Measurements from ENCODE around the gene PLEKHA4. TPM values are rescaled to one million over a fixed set of nuclear protein-coding genes. Genes with fewer than 3 reads are reported as not detected.

Gene PLEKHA4
- total and polyA plus RNA-seq, 9 of the 15 experiments (the other 6 are each of a cell fraction or from before 2014, with no cell fraction given), result 0.07 to 30.8 (median 11.4) TPM

DNA sequence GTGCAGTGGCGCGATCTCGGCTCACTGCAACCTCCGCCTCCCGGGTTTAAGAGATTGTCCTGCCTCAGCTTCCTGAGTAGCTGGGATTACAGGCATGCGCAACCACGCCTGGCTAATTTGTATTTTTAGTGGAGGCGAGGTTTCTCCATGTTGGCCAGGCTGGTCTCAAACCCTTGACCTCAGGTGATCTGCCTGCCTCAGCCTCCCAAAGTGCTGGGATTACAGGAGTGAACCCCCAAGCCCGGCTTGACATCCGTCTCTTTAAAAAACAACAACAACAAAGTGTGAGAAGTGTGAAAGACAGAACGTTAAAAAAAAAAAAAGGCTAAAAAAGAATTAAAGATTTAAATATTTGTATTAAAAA, 31.0 kb upstream of the PLEKHA4 start (continued):
- TF ChIP-seq POLR2H (tag; IDR thresholded peaks at IDR 0.05; ENCODE audit: low read depth) (peak; percentile 28; the same call in 1 of the 2 replicates), SMARCA5 (IDR thresholded peaks at IDR 0.05) (peak; percentile 82; the same call in 1 of the 2 replicates)

DNA sequence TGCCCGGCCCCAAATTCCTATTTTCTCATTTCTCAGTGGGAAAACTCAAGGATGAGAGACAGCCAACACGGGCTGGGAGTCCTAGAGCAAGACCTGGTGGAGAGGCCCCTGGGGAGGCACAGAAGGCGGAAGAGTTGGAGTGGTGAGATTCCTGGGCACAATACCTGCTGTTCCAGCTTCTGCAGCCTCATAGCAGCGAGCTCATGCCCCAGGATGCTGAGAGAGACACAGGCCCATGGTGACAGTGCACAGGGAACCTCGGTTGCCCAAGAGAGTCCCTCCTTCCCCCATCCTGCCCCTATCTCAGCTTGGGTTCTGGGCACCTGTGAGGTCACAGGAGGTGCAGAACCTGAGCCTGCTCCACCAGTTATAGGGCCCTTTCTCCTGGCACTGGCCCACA, 28.8 kb upstream of the PLEKHA4 start:
- BruUV-seq (replicated peaks), result no TSS peak
- intact Hi-C loops (cut with micrococcal nuclease), result no loop called here
- no peaks in the 10 kb centered on the region for H3K27me3 ChIP-seq (ENCODE audit: control insufficient read depth in 2 of 2, insufficient read depth in 2 of 2, low read length in 2 of 2)
- WGBS (ENCODE audit: insufficient coverage, low coverage, missing lambda C conversion rate), result 49% methylated on average over 5 of the region's 5 CpGs
- FAIRE-seq, result no peak
- ATAC-seq, result no peak
- no peak for DNase-seq (ENCODE audit: extremely low read depth in 1 of 4, low spot score in 3 of 4)
- in situ Hi-C loops (cut with MboI), result no loop called here
- POLR2A ChIA-PET, result interaction anchor here (4.0 to 9.7 kb wide), 3 partner anchors 12 to 69 kb away, joined by 19 to 205 read pairs (median 97); partner anchors contain the start of genes FTL and PPP1R15A
- CTCF ChIA-PET (ENCODE audit: low intra/inter-chr PET ratio), result interaction anchor here (0.7 kb wide), 1 partner anchor 74 kb away, joined by 4 read pairs; no protein-coding TSS in a partner anchor
- no peak overlapping the region for H3K27ac ChIP-seq (ENCODE audit: extremely low read depth, low read depth, low read length)
- no peaks in the 10 kb centered on the region for H3K9me1 ChIP-seq (ENCODE audit: control insufficient read depth, insufficient read depth, low read length)
- H3K4me1 ChIP-seq (replicated peaks in 1 of 2; ENCODE audit: control insufficient read depth in 2 of 2, insufficient read depth in 2 of 2, low read length in 2 of 2), result peaks cover 33 to 72% of the 10 kb centered on the region in 2 experiments
- no peaks in the 10 kb centered on the region for H3K9me3 ChIP-seq (replicated peaks; ENCODE audit: control insufficient read depth, insufficient read depth, low read depth, low read length)
- no peak overlapping the region for H2AFZ ChIP-seq (ENCODE audit: low read depth, low read length)
- H4K20me1 ChIP-seq (replicated peaks; ENCODE audit: control insufficient read depth, insufficient read depth, low read length), result no peaks in the 10 kb centered on the region
- TF ChIP-seq FOXM1 (IDR thresholded peaks at IDR 0.05; ENCODE audit: low read depth) (no peak), FOXM1 (CRISPR knock-in tag; IDR thresholded peaks at IDR 0.05; ENCODE audit: low read depth) (no peak), MEIS2 (IDR thresholded peaks at IDR 0.05; ENCODE audit: partially characterized antibody) (no peak), SRSF3 (IDR thresholded peaks at IDR 0.05; ENCODE audit: insufficient read depth, low read length) (no peak), CCNT2 (IDR thresholded peaks at IDR 0.05; ENCODE audit: borderline replicate concordance, extremely low read depth, insufficient read length, low read depth, low read length) (no peak), SAP30 (IDR thresholded peaks at IDR 0.05; ENCODE audit: borderline replicate concordance, insufficient read depth, low read depth, low read length, poor library complexity, severe bottlenecking) (no peak), HLTF (IDR thresholded peaks at IDR 0.05) (no peak), CREBBP (IDR thresholded peaks at IDR 0.05; ENCODE audit: low read depth, low read length) (no peak), DACH1 (IDR thresholded peaks at IDR 0.05; ENCODE audit: partially characterized antibody) (no peak)
- TF ChIP-seq, protein P1, sequence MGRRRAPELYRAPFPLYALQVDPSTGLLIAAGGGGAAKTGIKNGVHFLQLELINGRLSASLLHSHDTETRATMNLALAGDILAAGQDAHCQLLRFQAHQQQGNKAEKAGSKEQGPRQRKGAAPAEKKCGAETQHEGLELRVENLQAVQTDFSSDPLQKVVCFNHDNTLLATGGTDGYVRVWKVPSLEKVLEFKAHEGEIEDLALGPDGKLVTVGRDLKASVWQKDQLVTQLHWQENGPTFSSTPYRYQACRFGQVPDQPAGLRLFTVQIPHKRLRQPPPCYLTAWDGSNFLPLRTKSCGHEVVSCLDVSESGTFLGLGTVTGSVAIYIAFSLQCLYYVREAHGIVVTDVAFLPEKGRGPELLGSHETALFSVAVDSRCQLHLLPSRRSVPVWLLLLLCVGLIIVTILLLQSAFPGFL (CRISPR knock-in tag; IDR thresholded peaks at IDR 0.05), result no peak
- TF ChIP-seq, protein P2, sequence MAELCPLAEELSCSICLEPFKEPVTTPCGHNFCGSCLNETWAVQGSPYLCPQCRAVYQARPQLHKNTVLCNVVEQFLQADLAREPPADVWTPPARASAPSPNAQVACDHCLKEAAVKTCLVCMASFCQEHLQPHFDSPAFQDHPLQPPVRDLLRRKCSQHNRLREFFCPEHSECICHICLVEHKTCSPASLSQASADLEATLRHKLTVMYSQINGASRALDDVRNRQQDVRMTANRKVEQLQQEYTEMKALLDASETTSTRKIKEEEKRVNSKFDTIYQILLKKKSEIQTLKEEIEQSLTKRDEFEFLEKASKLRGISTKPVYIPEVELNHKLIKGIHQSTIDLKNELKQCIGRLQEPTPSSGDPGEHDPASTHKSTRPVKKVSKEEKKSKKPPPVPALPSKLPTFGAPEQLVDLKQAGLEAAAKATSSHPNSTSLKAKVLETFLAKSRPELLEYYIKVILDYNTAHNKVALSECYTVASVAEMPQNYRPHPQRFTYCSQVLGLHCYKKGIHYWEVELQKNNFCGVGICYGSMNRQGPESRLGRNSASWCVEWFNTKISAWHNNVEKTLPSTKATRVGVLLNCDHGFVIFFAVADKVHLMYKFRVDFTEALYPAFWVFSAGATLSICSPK (IDR thresholded peaks at IDR 0.05; ENCODE audit: borderline replicate concordance), result no peak
- H3K4me3 ChIP-seq, result no peak overlapping the region
- H3K4me2 ChIP-seq (ENCODE audit: insufficient read depth, low read length), result no peak overlapping the region
- H3K36me3 ChIP-seq (ENCODE audit: control insufficient read depth, insufficient read depth, low read length), result peaks cover 5% of the 10 kb centered on the region; the same call in 2 of the 3 replicates
- H3K79me2 ChIP-seq (ENCODE audit: control insufficient read depth, insufficient read depth, low read length), result peaks cover 20% of the 10 kb centered on the region
- peak overlapping the region in 1 of 2 experiments; percentile 72; a peak in 2 of 4 replicates for H3K9ac ChIP-seq (ENCODE audit: insufficient read depth in 1 of 2, low read depth in 2 of 2, low read length in 2 of 2)
